A673 (cell line): ENCODE data around the gene PHF19.

Experiments
- EZH2 ChIP-seq: fragments of 200-600 bp; sonication (generic); IDR thresholded peaks from 2 replicates; pipeline ENCODE4 v1.6.1; 2017; ENCODE audit warnings: borderline replicate concordance, low read depth, mild to moderate bottlenecking, mixed read lengths, antibody characterized with exemption, low read length; ENCODE audit not compliant: poor library complexity, severe bottlenecking
- TF ChIP-seq, protein P1 (sequence below): fragments of 300-800, 200-600 bp; sonication (generic); conservative IDR thresholded peaks from 2 replicates; pipeline ENCODE4 v1.5.1; 2017; ENCODE audit warnings: low read depth, mild to moderate bottlenecking, antibody characterized with exemption, low read length, moderate library complexity, mixed read lengths

- TF ChIP-seq, protein P1, sequence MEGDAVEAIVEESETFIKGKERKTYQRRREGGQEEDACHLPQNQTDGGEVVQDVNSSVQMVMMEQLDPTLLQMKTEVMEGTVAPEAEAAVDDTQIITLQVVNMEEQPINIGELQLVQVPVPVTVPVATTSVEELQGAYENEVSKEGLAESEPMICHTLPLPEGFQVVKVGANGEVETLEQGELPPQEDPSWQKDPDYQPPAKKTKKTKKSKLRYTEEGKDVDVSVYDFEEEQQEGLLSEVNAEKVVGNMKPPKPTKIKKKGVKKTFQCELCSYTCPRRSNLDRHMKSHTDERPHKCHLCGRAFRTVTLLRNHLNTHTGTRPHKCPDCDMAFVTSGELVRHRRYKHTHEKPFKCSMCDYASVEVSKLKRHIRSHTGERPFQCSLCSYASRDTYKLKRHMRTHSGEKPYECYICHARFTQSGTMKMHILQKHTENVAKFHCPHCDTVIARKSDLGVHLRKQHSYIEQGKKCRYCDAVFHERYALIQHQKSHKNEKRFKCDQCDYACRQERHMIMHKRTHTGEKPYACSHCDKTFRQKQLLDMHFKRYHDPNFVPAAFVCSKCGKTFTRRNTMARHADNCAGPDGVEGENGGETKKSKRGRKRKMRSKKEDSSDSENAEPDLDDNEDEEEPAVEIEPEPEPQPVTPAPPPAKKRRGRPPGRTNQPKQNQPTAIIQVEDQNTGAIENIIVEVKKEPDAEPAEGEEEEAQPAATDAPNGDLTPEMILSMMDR = no peak
- no peak for TF ChIP-seq EZH2
These were observed 20.3 kb downstream of the PHF19 start for GRCh38 chr9:120856700-120857099.
